Measurements from ENCODE around the gene SLC35A2.

GRCh38 chrX:48902776-48903175 lies 8.7 kb downstream of the SLC35A2 start:
- TF ChIP-seq CTCF (IDR thresholded peaks at IDR 0.05; ENCODE audit: borderline replicate concordance, extremely low read depth, low read length, poor library complexity, severe bottlenecking) (no peak), EZH2 (IDR thresholded peaks at IDR 0.05; ENCODE audit: borderline replicate concordance, low read depth, low read length, severe bottlenecking) (no peak)
